ENCODE measurements around the gene SOCS6.

The SOCS6 gene

DNA sequence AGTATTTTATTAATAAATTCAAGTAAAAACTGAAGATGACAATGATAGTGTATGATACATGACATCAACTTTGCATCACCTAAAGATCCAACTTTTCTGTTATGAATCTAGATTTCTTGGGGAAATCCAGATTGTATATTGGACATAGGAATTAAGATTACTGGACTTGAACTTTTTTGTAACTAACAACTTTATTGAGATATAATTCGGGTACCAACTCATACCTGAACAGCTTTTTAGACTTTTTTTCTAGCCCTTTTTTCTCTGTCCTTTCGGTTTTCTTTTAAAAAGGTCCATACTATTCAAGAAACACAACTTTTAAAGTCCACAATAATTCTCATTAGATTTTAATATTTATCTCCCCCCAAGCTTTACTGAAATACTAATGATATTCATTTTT, 1.1 kb upstream of the SOCS6 start:
- no peak overlapping the region for H3K4me2 ChIP-seq

GRCh38 chr18:70288171-70288850, 534 bp upstream of the SOCS6 start:
- Histone ChIP-seq H3K9ac (peak overlapping the region; percentile 97), H3K27ac (peak overlapping the region; percentile 97), H3K27me3 (no peaks in the 10 kb centered on the region), H4K20me1 (peaks cover 39% of the 10 kb centered on the region), H3K36me3 (peaks cover 5% of the 10 kb centered on the region; the same call in 1 of the 2 replicates), H3K4me1 (peaks cover 67% of the 10 kb centered on the region), H3K4me2 (peak overlapping the region; percentile 90), H3K4me3 (peak overlapping the region; percentile 88), H3K9me3 (no peaks in the 10 kb centered on the region)
- TF ChIP-seq Cebpa-rat (IDR thresholded peaks at IDR 0.05), result no peak

More for the DNA sequence above, 1.1 kb upstream of the SOCS6 start:
- TF ChIP-seq Cebpa-rat (IDR thresholded peaks at IDR 0.05), result no peak
- H3K9ac ChIP-seq, result no peak overlapping the region
- H3K4me3 ChIP-seq, result no peak overlapping the region
- no peaks in the 10 kb centered on the region for H3K27me3 ChIP-seq
- peaks cover 33% of the 10 kb centered on the region for H4K20me1 ChIP-seq
- peaks cover 5% of the 10 kb centered on the region; the same call in 1 of the 2 replicates for H3K36me3 ChIP-seq
- no peak overlapping the region for H3K27ac ChIP-seq
- H3K9me3 ChIP-seq, result no peaks in the 10 kb centered on the region
- peaks cover 61% of the 10 kb centered on the region for H3K4me1 ChIP-seq

- Histone ChIP-seq H3K36me3 (peaks cover 5% of the 10 kb centered on the region; the same call in 1 of the 2 replicates), H3K4me2 (peak overlapping the region; percentile 77), H3K9ac (peak overlapping the region; percentile 97), H3K27me3 (no peaks in the 10 kb centered on the region), H3K4me1 (peaks cover 76% of the 10 kb centered on the region), H3K27ac (peak overlapping the region; percentile 97), H3K4me3 (peak overlapping the region; percentile 88), H4K20me1 (peaks cover 52% of the 10 kb centered on the region), H3K9me3 (no peaks in the 10 kb centered on the region)
- no peak for TF ChIP-seq Cebpa-rat (IDR thresholded peaks at IDR 0.05)
These were observed 787 bp downstream of the SOCS6 start for GRCh38 chr18:70289351-70290312.

GRCh38 chr18:70290482-70291294, 1.8 kb downstream of the SOCS6 start:
- H3K4me3 ChIP-seq, result peak overlapping the region; percentile 88
- H4K20me1 ChIP-seq, result peaks cover 63% of the 10 kb centered on the region
- no peak overlapping the region for H3K27ac ChIP-seq
- peak overlapping the region; percentile 77 for H3K4me2 ChIP-seq
- no peaks in the 10 kb centered on the region for H3K9me3 ChIP-seq
- peaks cover 74% of the 10 kb centered on the region for H3K4me1 ChIP-seq
- peaks cover 5% of the 10 kb centered on the region; the same call in 1 of the 2 replicates for H3K36me3 ChIP-seq
- H3K9ac ChIP-seq, result peak overlapping the region; percentile 97
- no peaks in the 10 kb centered on the region for H3K27me3 ChIP-seq
- TF ChIP-seq Cebpa-rat (IDR thresholded peaks at IDR 0.05), result no peak

- peak overlapping the region; percentile 97; the same call in 1 of the 2 replicates for H3K9ac ChIP-seq
- no peak overlapping the region for H3K27ac ChIP-seq
- H3K4me1 ChIP-seq, result peaks cover 74% of the 10 kb centered on the region
These were observed 2.4 kb downstream of the SOCS6 start for GRCh38 chr18:70291295-70291574.

DNA sequence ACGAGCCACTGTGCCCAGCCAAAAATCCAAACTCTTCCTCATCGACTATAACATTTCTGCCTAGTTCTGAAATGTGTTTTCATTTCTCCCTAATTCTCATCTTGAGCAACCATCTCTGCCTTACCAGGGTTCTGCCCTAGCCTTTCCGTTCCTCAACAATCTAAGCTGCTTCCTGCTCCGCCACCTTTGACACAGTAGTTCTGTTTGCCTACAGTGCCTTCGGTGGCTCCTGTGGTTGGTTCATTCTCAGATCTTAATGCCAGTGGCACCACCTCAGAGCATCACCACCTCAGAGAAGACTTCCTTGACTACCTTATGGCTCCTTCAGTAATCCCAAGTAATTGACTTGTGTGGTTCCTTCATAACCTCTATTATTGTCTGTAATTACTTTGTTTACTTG, 3.8 kb downstream of the SOCS6 start:
- H3K27me3 ChIP-seq, result no peaks in the 10 kb centered on the region
- TF ChIP-seq Cebpa-rat (IDR thresholded peaks at IDR 0.05), result no peak
- H4K20me1 ChIP-seq, result peaks cover 82% of the 10 kb centered on the region
- no peak overlapping the region for H3K27ac ChIP-seq
- no peak overlapping the region for H3K9ac ChIP-seq
- no peak overlapping the region for H3K4me3 ChIP-seq
- peak overlapping the region; percentile 55 for H3K4me2 ChIP-seq
- peaks cover 65% of the 10 kb centered on the region for H3K4me1 ChIP-seq
- H3K36me3 ChIP-seq, result peaks cover 9% of the 10 kb centered on the region; the same call in 1 of the 2 replicates
- H3K9me3 ChIP-seq, result peaks cover 4% of the 10 kb centered on the region

More at GRCh38 chr18:70291295-70291574, 2.4 kb downstream of the SOCS6 start:
- Histone ChIP-seq H4K20me1 (peaks cover 68% of the 10 kb centered on the region), H3K9me3 (peaks cover under 1% of the 10 kb centered on the region), H3K4me3 (no peak overlapping the region), H3K27me3 (no peaks in the 10 kb centered on the region), H3K4me2 (peak overlapping the region; percentile 77), H3K36me3 (peaks cover 5% of the 10 kb centered on the region; the same call in 1 of the 2 replicates)
- no peak for TF ChIP-seq Cebpa-rat (IDR thresholded peaks at IDR 0.05)

- no peak overlapping the region for H3K4me3 ChIP-seq
- no peak for TF ChIP-seq Cebpa-rat (IDR thresholded peaks at IDR 0.05)
- peaks cover 9% of the 10 kb centered on the region; the same call in 1 of the 2 replicates for H3K36me3 ChIP-seq
- H3K4me2 ChIP-seq, result peak overlapping the region; percentile 55
- H3K9ac ChIP-seq, result no peak overlapping the region
- peaks cover 4% of the 10 kb centered on the region for H3K9me3 ChIP-seq
- no peaks in the 10 kb centered on the region for H3K27me3 ChIP-seq
- no peak overlapping the region for H3K27ac ChIP-seq
- H4K20me1 ChIP-seq, result peaks cover 86% of the 10 kb centered on the region
- H3K4me1 ChIP-seq, result peaks cover 64% of the 10 kb centered on the region
These were observed 4.3 kb downstream of the SOCS6 start for GRCh38 chr18:70293166-70293565.

DNA sequence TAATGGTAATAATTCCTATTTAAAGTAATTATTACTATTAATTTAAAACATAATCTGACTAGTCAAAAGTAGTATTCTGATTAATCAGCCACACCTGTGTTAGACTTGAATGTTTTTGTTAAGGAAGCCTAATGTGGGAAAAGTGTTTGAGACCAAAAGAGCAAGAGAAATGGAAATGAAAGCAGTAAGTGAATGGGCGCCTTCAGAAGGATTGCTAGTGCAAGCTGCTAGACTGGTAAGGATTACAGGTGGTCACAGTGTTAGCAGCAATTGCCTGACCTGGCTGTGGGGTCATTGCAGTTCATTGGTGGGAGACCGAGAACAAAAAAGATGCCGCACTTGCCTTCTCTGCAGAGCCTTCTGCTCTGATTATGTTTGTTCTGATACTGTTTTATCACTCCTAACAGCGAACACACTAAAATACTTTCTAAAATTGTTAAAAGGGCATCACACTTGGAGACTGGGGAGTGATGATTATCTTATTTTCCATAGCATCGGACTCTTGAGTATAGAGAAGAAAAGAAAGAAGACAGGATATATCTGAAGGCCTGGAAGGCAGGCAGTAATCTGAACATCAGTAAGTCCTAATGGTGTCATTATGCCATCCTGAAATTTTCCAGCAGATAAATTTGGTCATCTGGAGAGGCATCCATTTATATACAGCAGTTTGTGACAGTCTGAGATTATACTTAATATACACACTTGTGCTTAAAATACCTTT, 5.8 kb downstream of the SOCS6 start:
- Histone ChIP-seq H3K27ac (no peak overlapping the region), H3K9ac (no peak overlapping the region), H3K36me3 (peaks cover 21% of the 10 kb centered on the region), H3K4me1 (peaks cover 61% of the 10 kb centered on the region), H3K4me2 (no peak overlapping the region), H3K27me3 (no peaks in the 10 kb centered on the region), H3K9me3 (peaks cover 15% of the 10 kb centered on the region), H4K20me1 (peaks cover 97% of the 10 kb centered on the region), H3K4me3 (no peak overlapping the region)
- TF ChIP-seq Cebpa-rat (IDR thresholded peaks at IDR 0.05), result no peak

All from BLaER1 (cell line).